ENCODE data around the gene TRIM37. TPM values are rescaled to one million over a fixed set of nuclear protein-coding genes. Genes with fewer than 3 reads are reported as not detected.

Gene TRIM37
- total and polyA plus RNA-seq, 10 donors, result 6.2 to 28.1 (median 16.9) TPM

GRCh38 chr17:58999500-58999899 lies 107.2 kb downstream of the TRIM37 start:
- intact Hi-C loops (cut with DNase I; ENCODE audit: low total_unique reads), result loop anchor here (5.0 kb wide), 1 partner anchor 477 kb away; no protein-coding TSS in a partner anchor
- peaks cover 0 to 33% (median 6%) of the 10 kb centered on the region in 6 donors for H3K36me3 ChIP-seq
- DNase-seq, result no peak
- H3K4me1 ChIP-seq, result peaks cover 2 to 87% (median 36%) of the 10 kb centered on the region in 6 donors
- H3K4me3 ChIP-seq, result no peak overlapping the region
- TF ChIP-seq CTCF (IDR thresholded peaks at IDR 0.05 in 8 of 11, conservative IDR thresholded peaks at IDR 0.05 in 3 of 11), result no peak
- no peak for TF ChIP-seq POLR2A (IDR thresholded peaks at IDR 0.05)
- TF ChIP-seq POLR2AphosphoS5 (IDR thresholded peaks at IDR 0.05), result no peak
- H3K27me3 ChIP-seq (replicated peaks in 1 of 7), result no peaks in the 10 kb centered on the region
- H3K27ac ChIP-seq, result peak overlapping the region in 6 of 8 donors; percentile 19 to 90 (median 86)
- 86 to 96% (median 89%) methylated on average over 1 of the region's 1 CpG for WGBS, 5 donors
- H3K9me3 ChIP-seq, result no peaks in the 10 kb centered on the region

GRCh38 chr17:58998871-58999270 lies 107.8 kb downstream of the TRIM37 start:
- no peaks in the 10 kb centered on the region for H3K9me3 ChIP-seq
- TF ChIP-seq POLR2A (IDR thresholded peaks at IDR 0.05) (no peak), POLR2AphosphoS5 (IDR thresholded peaks at IDR 0.05) (no peak), CTCF (IDR thresholded peaks at IDR 0.05 in 8 of 11, conservative IDR thresholded peaks at IDR 0.05 in 3 of 11) (no peak)
- H3K36me3 ChIP-seq, result peaks cover 0 to 33% (median 6%) of the 10 kb centered on the region in 6 donors
- 84 to 93% (median 88%) methylated on average over 4 of the region's 4 CpGs for WGBS, 5 donors
- intact Hi-C loops (cut with DNase I; ENCODE audit: low total_unique reads), result loop anchor here (5.0 kb wide), 1 partner anchor 477 kb away; no protein-coding TSS in a partner anchor
- H3K27ac ChIP-seq, result peak overlapping the region in 3 of 8 donors; percentile 19 to 89 (median 85)
- H3K4me3 ChIP-seq, result no peak overlapping the region
- no peak for DNase-seq
- H3K4me1 ChIP-seq, result peaks cover 0 to 81% (median 33%) of the 10 kb centered on the region in 6 donors
- no peaks in the 10 kb centered on the region for H3K27me3 ChIP-seq (replicated peaks in 1 of 7)

- H3K4me3 ChIP-seq, result no peak overlapping the region
- H3K9me3 ChIP-seq, result no peaks in the 10 kb centered on the region
- peaks cover 0 to 73% (median 30%) of the 10 kb centered on the region in 6 donors for H3K4me1 ChIP-seq
- H3K27ac ChIP-seq, result peak overlapping the region in 7 of 8 donors; percentile 56 to 89 (median 77)
- 63 to 90% (median 82%) methylated on average over 7 of the region's 7 CpGs for WGBS, 5 donors
- intact Hi-C loops (cut with DNase I; ENCODE audit: low total_unique reads), result loop anchor here (5.0 kb wide), 1 partner anchor 476 kb away; no protein-coding TSS in a partner anchor
- peaks cover 0 to 39% (median 6%) of the 10 kb centered on the region in 6 donors for H3K36me3 ChIP-seq
- no peak for TF ChIP-seq POLR2AphosphoS5 (IDR thresholded peaks at IDR 0.05)
- no peak for TF ChIP-seq POLR2A (IDR thresholded peaks at IDR 0.05)
- TF ChIP-seq CTCF (IDR thresholded peaks at IDR 0.05 in 8 of 11, conservative IDR thresholded peaks at IDR 0.05 in 3 of 11), result no peak
- DNase-seq, result no peak
- H3K27me3 ChIP-seq (replicated peaks in 1 of 7), result no peaks in the 10 kb centered on the region
Measured at GRCh38 chr17:58997756-58998553, 108.7 kb downstream of the TRIM37 start.

GRCh38 chr17:58996968-58997367 lies 109.7 kb downstream of the TRIM37 start:
- peaks cover 0 to 63% (median 22%) of the 10 kb centered on the region in 6 donors for H3K4me1 ChIP-seq
- no peaks in the 10 kb centered on the region for H3K27me3 ChIP-seq (replicated peaks in 1 of 7)
- DNase-seq, result no peak
- intact Hi-C loops (cut with DNase I; ENCODE audit: low total_unique reads), result loop anchor here (5.0 kb wide), 1 partner anchor 475 kb away; no protein-coding TSS in a partner anchor
- 37 to 69% (median 56%) methylated on average over 4 of the region's 4 CpGs for WGBS, 5 donors
- H3K36me3 ChIP-seq, result peaks cover 0 to 44% (median 6%) of the 10 kb centered on the region in 6 donors
- TF ChIP-seq POLR2A (IDR thresholded peaks at IDR 0.05) (no peak), CTCF (IDR thresholded peaks at IDR 0.05 in 8 of 11, conservative IDR thresholded peaks at IDR 0.05 in 3 of 11) (no peak), POLR2AphosphoS5 (IDR thresholded peaks at IDR 0.05) (no peak)
- H3K4me3 ChIP-seq, result peak overlapping the region in 1 of 8 donors; percentile 2
- H3K9me3 ChIP-seq, result no peaks in the 10 kb centered on the region
- H3K27ac ChIP-seq, result peak overlapping the region in 7 of 8 donors; percentile 56 to 89 (median 77)

Measured in spleen (tissue), 11 donors.